HG03571 (cell line): ENCODE measurements around the gene UPK2.

Experiments
- ATAC-seq: cut with Tn5 transposase; IDR thresholded peaks from one replicate; pipeline ENCODE4 v1.9.1; 2021; ENCODE audit not compliant: unreplicated experiment

The UPK2 gene

DNA sequence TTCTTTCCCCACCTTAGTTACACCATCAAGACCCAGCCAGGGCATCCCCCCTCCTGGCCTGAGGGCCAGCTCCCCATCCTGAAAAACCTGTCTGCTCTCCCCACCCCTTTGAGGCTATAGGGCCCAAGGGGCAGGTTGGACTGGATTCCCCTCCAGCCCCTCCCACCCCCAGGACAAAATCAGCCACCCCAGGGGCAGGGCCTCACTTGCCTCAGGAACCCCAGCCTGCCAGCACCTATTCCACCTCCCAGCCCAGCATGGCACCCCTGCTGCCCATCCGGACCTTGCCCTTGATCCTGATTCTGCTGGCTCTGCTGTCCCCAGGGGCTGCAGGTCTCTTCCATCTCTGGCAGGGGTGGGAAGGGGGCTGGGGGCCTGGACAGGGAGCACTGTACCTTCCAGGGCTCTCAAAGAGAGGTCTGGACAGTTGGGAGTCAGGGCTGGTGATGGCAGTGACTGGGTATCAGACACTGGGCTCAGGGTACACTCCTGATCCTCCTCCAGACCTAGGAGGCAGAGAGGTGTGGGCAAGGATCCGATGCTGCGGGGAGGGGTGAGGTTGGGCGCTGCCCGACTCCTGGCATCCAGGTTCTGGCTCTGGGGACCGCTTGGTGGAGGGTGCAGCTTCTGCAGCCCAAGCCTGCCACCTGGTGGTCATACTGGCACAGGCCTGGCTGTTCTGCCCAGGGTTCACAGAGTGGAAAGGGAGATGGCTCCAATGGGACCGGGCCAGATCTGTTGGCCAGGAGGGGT lies at the start of gene UPK2:
Gene UPK2, plus strand, starts transcription at position 205 of the 753 bp plus-strand sequence. Its CDS starts 53 bp downstream, at position 258.
- no peak for ATAC-seq

DNA sequence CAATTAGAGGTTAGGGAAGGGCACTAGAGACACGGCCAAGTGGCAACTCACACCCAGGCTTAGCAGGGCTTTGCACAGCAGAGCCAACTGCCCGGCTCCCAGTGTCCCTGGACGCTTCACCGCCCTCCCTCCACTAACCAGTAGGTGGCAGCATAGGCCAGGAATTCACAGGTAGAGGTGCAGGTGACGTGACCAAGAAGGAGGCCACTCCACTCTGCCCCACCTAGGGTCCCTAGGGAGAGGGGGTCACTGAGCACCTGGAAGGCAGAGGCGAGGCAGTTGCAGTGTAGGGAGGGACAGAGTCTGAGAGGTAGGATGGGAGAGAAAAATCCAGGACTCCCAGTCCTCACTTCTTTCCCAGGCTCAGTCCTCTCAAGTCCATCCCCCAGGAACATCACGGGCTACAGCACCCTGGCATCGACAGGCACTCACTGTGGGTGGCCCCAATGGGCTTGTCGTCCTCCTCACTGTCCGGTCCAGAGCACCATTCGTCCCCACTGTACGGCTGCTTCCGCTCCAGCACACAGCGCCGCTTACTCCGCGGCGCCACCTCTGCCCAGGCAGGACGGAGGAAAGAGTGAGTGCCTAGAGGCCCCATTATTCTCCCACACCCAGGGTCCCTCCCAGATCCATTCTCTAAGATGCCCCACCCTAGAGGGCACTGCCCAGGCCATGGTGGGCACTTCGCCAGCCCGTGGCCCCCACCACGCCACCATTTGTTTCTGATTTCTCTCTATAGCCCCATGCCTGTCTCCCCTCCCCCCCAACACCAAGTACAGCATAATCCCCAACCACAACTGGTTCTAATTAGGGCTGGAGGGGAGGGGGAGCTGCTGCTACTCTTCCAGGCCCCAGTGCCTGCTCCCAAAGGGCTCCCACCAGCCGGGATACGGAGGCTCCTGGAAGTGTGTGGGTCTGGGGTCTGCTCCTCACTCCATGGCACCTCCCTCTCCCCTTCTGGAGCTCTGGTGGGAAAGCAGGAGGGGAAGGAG lies 48.8 kb upstream of the UPK2 start:
- ATAC-seq, result no peak

DNA sequence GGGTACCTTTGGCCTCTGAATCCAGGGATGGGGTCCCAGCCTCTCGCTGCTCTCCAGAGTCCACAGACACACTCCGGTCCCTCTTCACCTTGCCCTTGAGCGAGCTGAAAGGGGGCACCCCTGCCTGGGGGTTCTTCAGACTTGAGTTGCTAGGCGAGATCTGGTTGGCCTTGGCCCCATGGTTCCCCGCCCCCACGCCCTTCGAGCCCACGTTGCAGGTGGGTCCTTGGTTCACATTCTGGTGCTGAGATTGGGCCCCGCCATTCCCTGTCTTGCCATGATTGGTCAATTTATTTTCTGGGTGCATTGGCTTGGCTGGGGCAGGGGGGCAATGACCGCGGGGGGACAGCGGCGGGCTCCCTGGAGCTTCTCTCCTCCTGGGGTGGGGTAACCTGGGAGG lies 47.8 kb upstream of the UPK2 start:
- ATAC-seq, result no peak

DNA sequence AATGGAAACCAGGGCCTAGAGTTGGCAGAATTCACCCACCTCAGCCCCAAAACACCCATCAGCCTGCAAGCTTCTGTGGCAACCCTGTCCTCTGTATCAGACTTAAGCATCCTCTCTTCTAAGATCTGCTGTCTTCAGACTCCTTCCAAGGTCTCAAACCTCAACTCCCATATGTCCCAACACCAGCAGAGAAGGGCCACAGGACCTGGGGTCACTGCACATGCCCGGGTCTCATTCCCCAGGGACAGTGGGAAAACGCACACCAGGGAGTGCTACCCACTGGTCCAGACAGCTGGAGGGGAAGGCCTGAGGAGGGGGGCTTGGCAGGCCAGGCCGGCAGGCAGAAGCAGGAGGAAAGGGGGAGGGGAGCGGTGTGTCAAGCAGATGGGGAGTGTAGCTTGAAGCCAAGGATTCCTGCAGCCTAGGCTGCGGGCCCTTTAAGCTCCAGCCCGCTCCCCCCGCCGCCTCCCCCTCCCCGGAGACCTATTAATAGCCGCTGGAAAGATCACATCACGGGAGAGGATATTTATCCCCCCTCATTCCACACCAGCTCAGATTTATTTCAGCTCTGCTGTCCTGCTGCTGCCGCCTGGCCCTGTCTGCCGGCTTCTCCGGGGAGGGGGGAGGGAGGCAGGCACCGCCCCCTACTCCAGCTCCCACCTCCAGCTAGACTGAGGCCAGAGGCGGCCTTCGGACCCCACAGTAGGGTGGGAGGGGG lies 47.0 kb upstream of the UPK2 start:
- ATAC-seq, result no peak

DNA sequence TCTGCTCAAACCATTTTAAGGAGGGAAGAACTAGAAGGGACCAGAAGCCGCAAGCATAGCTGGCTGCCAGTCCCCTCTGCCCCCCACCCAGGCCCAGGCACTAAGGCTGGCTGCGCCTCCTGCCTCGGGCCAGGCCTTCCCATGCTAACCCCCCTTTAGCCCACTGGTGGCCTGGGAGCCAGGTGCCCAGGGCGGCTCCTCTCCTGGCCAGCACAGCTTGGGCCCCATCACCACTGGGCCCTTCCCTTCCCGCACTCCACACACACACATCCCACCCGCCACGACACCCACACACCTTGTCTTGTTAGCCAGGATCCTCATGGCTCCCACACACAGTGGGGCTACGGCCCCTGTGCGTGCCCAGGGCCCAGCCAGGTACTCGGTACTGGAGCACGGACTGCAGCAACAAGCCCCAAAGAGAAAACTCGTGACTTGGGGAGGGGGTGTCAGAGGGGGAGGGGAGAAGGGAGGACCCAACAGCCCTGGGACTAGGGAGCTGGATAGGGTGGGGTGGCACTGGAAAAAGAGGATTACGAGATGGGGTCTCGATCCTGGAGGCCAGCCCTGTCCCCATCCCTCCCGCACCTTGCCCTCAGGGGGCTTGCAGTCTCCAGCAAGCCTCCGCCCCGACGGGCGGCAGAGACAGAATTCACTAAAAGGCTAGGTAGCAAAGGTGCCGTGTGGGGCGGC lies 46.3 kb upstream of the UPK2 start:
- no peak for ATAC-seq

DNA sequence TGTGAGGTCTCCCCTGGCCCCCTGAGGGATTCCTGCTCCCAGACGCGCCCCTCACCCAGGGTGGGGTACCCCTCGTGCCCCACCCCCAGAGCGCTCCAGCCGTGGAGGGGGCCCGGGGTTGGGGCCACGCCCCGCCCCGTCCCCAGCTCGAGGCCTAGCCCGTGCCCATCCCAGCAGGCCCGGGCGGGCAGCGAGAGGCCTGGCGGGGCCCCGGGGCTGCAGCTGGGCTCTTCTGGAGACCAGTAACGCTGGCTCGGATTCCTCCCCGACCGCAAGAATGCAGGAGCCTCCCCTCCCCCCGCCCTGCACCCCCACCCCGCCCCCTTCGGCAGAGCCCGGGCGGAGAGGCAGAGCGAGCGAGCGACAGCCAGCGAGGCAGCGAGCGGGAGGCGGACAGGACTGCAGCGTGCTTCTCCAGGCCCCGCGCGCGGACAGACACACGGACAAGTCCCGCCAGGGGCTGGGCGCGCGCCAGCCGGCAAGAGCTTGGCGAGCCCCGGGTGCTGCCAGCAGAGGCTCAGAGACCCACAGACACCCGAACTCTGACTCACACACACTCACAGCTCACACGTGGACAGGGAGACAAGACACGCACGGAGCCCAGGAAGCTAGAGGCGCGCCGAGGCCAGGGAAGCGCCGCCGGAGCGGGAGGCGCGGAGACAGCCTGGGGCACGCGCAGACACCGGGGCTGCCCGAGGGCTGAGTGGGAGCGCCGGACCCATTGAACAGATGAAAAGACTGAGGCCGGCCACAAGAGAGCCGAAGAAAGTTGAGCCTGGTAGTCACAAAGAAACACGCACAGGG lies 45.6 kb upstream of the UPK2 start:
- ATAC-seq, result no peak

DNA sequence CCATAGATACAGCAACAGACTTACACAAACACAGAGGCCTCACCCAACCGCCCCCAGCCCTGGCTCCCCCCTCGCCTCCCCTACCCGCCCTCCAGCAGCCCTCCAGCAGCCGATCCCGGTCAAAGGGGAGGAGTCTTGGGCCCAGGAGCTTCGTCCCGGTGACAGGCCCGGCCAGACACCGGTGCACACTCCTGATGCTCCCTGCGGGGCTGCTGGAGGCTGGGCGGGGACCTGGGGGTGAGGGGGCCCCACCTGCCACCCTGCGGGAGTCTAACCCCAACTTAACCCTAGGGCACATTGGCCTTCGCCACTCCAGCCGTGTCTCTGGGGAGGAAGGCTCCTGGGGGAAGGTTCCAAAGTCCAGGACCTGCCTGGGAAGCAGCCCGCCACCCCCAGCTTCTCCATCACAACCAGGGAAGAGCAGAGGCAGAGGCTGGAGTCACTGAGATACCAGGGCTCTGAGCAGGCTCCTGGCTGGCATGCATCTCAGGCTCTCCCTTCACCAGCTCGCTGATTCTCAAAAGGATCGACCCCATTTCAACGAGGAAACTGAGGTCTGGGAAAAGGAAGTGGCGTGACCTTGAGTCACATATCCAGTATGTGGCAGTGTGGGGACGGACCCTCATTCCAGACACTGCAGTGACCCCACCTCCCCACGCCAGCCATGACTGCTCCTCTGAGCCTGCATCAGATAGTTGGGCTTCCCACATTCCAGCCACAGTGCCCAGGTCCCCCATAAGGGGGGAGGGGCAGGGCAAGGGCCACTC lies 44.8 kb upstream of the UPK2 start:
- ATAC-seq, result no peak

DNA sequence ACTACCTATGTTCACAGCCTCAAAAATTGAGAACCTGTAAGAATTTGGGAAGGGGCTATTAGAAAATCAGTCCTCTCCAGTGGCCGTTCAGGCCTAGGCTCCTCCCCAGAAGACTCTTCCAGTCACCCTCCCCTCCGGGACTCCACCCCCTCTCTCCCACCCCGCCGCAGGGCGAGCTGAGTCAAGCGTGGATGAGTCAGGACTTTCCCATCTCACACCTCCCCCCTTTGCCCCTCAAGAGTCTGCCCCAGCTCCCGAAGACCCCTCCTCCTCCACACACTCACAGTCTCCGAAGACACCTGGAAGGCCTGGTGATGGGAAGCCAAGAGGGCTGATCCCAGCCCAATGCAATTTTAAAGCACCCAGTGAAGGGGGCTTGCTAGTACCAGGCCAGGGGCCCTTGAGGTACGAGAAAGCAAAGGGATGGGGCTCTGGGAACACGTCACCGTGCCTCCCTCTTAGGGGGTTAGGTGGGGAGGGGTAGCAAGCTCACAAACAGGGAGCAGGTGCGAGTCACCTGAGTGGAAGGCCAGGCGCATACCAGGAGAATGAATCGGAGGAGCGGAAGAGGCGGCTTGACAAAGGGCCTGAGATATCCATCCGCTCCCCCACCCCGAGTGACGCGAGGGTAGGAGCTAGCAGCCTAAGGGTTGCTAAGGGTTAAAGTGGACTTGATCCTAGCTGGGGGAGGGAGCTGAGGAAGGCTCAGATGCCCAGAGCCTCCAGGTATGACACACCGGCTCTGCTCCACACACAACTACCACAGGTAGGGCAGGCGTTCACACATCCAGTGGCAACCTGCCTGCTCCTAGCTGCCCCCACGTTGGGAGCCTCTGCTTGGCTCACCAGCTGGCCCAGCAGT lies 44.0 kb upstream of the UPK2 start:
- ATAC-seq, result no peak

DNA sequence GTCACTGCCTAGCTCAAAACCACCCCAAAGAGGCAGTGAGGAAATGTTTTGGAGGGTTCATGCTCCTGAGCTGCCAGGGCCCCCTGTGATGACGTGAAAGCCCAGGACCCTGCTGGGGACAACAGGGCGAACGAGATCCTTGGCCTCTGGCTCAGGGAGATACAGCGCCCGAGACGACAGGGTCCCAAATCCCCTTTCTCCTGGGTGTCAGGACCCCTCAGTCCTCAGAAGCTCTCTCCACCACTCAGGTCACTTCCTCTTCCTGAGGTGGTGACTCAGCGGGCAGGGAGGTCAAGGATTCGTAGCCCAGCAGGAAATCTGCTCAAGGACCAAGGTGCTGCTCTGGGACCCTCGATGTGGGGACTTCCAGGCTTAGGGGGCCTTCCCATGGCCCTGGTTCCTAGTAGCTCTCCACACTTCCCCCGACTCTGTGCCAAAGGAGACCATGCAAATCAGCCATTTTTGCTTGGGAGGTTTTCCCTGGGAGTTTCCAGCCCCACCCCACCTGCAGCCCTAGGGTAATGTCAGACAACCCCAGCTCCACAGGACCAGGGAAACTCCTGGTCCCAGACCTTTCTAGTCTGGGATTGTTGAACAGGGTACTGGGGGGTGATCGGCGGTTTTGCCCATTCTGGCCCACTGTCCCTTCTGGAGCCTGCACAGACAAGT lies 43.2 kb upstream of the UPK2 start:
- no peak for ATAC-seq

DNA sequence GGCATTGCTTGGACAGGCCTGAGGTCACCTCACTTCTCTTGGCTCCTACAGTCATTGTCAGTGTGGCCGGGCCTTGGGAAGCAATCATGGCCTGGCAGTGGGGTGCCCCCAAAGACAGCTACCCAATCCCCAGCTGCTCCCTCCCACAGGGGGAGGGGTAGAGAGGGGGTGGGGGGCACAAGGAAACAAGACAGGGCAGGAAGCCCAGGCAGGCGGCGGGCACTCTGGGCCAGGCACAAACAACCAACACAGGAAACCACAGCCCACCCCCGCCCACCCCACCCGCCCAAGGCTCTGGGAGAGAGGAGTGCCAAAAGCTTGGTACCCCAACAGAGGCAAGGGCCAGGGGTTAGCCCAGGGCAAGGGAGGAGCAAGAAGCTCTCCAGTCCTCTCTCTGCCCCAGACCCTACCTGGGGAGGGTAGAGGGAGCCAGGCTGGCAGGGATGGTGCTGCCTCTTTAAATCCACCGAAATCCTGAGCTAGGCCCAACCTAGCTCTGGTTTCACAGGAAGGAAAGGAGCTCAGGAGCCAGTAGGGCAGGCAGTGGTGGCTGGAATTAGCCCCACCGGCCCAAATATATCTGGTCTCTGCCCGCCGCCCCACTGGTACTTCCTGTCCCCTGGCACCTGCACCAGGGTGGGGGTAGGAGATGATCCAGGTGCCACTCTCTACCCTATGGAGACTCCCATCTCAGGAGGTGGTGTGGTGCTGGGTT lies 42.5 kb upstream of the UPK2 start:
- no peak for ATAC-seq

DNA sequence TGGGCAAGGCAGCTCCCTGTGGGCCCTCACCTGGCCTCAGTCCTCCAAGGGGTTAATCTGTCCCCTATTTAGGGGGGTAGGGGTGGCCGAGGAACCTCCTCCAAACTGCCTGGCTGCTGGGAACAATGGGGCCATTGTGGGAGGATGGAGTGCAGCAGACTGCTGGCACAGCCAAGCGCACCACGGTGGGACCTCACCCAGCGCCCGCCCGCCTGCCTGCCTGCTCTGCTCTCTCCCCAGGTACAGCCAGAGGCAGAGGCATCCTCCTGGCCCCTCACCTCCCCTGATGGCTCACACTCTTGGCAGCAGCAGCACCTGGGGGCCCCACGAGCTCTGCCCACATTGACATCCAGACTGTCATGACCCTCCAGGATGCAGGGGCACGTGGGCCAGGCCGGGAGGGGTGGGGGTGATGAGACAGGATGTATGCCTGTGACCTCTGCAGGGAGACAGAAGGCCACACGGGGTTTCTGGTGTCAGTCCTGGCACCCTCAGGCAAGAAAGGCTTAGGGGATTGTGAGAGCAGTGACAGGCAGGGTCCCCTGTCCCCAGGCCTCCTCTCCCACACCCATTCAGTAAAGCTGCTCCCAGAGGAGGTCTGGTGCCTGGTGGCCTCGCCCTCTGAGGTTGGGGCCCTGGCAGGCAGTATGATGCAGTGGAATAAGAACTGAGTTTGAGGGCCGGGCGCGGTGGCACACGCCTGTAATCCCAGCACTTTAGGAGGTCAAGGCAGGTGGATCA lies 41.8 kb upstream of the UPK2 start:
- ATAC-seq, result peak; percentile 43

DNA sequence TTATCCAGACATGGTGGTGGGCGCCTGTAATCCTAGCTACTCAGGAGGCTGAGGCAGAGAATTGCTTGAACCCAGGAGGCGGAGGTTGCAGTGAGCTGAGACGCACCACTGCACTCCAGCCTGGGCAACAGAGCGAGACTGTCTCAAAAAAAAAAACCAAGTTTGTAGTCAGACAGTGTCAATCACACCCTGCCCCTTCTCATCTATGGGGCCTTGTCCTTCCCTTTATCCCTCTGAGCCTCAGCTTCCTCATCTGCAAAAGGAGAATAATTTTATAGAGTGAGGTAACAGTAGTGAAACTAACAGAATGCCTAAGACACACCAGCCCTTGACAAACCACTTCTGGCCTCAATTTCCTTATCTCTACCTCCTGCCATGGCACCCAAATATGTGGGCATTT lies 41.1 kb upstream of the UPK2 start:
- peak; percentile 9 for ATAC-seq

DNA sequence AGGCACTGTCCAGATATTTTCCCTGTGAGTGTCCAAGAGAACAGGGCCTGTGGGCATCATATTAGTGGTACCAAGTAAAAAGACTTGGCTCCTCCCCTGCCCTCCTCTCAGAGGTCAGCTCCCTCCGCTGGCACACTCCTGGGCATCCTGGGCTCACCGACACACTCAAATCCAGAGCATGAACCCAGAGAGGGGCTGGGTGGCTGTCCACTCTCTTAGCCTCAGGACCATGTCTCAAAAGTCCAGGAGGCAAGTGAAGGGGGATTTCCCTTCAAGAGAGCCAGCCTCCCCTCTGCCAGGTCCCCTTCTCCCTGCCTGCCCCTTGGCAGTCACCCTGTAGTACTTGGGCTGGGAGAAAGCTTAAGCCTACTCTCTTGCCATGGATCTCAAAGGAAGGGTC lies 40.7 kb upstream of the UPK2 start:
- ATAC-seq, result no peak

DNA sequence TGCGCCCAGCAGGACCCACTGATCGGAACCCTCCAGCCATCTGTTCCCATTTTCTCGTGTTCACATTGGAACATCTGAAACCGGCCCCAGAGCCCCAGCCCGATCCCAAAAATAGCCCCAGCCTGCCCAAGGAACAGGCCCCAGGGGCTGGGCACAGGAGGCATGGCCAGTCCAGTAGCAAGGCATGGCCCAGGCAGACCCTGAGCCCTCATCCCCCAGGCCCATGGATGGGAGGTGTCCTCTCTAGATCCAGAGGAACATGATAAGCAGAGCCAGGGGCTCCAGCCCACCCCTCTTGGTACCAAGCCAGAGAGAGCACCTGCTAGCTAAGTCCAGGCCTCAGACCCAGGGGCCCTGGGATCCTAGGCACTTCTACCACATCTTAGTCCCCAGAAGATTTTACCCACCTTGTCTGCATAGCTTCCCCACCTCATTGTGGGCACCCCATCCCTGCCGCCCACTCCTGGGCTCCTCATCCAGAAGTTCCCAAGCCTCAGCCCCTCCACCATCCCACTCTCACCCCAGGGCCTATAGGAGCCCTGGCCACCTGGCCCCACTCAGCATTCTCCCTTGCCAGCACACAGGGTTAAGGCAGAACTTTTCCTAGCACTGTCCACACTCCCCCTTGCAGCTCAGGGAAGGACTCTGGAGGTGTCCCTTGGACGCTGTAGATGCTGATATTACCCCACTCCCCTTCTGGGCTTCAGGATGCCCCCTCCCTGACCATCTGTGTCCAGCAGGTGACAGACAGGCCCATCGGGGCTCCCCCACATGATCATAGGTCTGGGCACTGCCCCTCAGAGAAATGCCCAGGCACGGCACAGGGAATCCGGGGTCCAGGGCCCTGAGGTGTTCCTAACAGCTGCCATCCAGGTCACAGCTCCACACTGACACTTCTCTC lies 39.9 kb upstream of the UPK2 start:
- no peak for ATAC-seq

DNA sequence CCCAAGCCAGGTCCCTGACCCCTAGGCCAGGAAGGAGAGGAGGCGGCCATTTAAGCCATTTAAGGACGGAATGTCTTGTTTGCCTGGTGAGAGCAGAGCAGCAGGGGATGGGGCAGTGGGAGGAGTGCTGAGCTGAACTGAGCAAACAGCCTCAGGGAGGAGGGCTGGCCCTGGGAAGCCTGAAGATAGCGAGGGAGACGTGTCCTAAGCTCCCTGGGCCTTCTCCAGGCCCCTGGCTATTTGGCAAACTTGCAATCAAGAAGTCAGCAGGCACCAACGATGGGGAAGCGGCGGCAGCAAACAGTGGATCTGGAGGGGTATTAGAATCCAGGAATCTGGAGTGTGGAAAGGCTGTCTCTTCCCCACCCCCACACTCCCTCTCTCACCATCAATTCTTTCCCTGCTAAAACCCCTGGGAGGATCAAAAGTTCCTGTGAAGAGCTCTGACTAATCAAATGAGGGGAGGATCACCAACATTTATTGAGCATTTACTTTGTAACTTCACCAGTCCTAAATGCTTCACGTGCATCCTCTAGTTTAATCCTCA lies 39.2 kb upstream of the UPK2 start:
- ATAC-seq, result no peak
